Coronary artery (tissue), 2 donors: ENCODE measurements around the gene DPYD.

Source experiments
- DNase-seq: peaks from one replicate; pipeline ENCODE4 v3.0.0-alpha.2; 2017; ENCODE audit warnings: low spot score
- H3K27ac ChIP-seq, 2 donors: fragments of 200-600 bp; sonication (generic); one replicate each; pipeline ENCODE4 v1.5.1; 2016 to 2019
- H3K4me3 ChIP-seq: fragments of 200-600 bp; sonication (generic); 2 replicates; pipeline ENCODE4 v1.5.1; 2016; ENCODE audit warnings: mild to moderate bottlenecking, moderate library complexity
- TF ChIP-seq, protein P1 (sequence below): fragments of 200-600 bp; sonication (generic); IDR thresholded peaks from one replicate; pipeline ENCODE4 v1.5.1; 2019; ENCODE audit warnings: antibody characterized with exemption

The DPYD gene

DNA sequence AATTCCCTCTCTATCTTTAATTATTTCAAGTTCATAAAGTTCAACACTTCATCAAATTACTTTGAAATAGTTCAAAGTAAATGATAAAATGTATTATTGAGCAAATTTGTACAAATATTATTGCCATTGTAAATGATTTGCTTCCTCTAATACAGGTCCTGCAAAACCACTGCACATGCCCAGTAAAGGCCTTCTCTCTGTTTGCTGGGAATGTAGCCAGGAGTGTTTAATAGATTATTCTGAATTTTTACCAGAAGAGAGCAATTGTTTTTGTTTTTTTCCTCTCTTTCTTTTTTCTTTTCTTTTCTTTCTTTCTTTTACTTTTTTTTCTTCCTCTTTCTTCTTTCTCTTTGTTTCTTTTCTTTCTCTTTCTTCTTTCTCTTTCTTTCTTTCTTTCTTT, 713.0 kb downstream of the DPYD start:
- Histone ChIP-seq H3K27ac (no peak overlapping the region), H3K4me3 (no peak overlapping the region)
- no peak for DNase-seq
- TF ChIP-seq, protein P1, sequence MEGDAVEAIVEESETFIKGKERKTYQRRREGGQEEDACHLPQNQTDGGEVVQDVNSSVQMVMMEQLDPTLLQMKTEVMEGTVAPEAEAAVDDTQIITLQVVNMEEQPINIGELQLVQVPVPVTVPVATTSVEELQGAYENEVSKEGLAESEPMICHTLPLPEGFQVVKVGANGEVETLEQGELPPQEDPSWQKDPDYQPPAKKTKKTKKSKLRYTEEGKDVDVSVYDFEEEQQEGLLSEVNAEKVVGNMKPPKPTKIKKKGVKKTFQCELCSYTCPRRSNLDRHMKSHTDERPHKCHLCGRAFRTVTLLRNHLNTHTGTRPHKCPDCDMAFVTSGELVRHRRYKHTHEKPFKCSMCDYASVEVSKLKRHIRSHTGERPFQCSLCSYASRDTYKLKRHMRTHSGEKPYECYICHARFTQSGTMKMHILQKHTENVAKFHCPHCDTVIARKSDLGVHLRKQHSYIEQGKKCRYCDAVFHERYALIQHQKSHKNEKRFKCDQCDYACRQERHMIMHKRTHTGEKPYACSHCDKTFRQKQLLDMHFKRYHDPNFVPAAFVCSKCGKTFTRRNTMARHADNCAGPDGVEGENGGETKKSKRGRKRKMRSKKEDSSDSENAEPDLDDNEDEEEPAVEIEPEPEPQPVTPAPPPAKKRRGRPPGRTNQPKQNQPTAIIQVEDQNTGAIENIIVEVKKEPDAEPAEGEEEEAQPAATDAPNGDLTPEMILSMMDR: no peak

DNA sequence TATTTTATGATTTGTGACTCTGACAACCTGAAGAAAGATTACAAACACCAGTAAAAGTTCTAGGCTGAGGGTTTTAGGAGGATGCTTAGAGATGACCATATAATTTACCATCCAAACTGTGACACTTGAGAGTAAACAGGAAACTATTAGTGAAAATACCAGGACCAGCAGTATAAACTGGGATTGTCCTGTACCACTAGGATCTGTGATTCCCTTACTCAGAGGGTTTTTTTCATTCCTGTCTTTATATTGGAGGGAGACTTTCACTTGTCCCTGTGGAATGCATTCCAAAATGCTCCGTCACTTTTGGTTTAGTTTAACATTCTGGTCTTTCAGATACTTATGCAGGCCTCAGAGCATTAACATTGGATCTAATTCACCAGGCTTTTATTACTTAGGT, 716.4 kb downstream of the DPYD start:
- TF ChIP-seq, protein P1: no peak
- no peak for DNase-seq
- peak overlapping the region in 1 of 2 donors; percentile 26 for H3K27ac ChIP-seq

DNA sequence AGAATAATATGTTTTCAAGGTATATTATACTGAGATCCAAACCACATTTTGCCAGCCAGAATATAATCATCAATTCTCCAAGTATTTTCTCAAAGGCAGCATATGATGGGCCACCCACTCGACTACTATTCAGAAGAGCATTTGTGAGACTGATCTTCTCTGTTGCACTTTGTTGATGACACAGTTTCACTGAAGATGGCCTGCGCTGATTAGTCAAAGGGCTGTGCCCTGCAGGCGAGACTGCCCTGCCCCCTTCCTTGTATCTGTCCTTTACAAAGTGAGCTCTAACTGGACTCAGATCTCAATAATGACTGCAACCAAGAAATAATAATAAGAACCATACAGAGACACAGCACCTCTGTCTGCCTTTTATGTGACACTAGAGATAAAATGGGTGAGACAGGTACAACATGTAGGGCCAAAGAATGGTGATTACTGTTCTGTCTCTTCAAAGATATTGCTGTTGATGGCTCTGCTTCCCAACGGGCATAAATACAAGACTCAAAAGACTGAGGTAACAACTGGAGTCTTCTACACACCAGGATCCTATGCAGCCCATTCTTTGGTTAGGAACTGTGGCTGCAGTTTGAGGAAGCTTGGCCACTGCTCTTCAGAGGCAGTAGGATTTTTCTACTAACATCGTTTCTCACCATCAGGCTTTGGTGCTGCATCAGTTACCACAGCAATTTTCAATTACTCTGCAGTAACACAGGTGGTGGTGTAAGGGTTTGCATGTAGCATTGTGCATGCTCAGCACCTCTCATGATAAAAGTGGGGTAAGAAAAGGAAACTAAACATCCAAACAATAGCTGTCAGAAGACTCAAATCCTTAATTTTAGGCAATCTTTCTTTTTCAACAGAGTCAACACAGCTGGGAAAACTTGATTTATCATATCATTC, 718.1 kb downstream of the DPYD start:
- H3K27ac ChIP-seq: no peak overlapping the region
- no peak overlapping the region for H3K4me3 ChIP-seq
- DNase-seq: no peak
- TF ChIP-seq, protein P1: no peak

More for the DNA sequence above, 716.4 kb downstream of the DPYD start:
- H3K4me3 ChIP-seq: no peak overlapping the region

DNA sequence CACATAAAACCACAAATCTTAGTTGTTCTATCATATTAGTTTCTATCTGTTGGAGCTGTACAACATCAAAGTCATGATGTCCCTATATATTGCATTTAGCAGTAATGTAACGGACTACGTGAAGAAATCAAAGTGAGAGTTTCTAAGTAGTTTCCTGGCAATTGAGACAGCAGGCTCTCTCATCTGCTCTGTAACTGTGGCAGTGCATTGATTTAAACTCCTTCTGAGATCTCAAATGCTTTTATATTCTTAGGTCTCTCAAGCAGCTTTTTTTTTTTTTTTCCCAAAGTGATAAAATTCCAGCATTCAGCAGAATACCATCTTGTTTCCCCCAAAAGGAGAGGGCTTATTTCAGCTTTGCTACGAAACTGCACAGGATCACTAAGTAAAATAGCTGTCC, 719.2 kb downstream of the DPYD start:
- no peak for DNase-seq
- TF ChIP-seq, protein P1: no peak
- Histone ChIP-seq H3K27ac (no peak overlapping the region), H3K4me3 (no peak overlapping the region)

DNA sequence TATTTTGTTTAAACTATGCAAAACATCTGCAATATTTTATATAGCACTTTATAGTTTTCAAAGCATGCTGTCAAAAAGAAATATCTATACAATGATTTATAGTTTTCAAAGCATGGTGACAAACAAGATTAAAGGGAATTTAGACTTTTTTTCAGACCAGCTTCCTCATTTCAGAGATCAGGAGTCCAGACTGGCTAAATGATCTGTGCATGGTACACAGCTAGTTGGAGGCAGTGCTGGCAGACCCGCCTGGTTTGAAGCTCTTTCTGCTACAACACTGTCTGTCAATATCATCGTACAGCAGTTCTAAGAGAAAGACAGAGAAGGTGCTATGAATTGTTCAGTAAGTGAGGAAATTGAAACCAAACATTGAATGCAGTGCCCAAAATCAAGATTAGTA, 720.2 kb downstream of the DPYD start:
- DNase-seq: no peak
- Histone ChIP-seq H3K27ac (no peak overlapping the region), H3K4me3 (no peak overlapping the region)
- TF ChIP-seq, protein P1: no peak

DNA sequence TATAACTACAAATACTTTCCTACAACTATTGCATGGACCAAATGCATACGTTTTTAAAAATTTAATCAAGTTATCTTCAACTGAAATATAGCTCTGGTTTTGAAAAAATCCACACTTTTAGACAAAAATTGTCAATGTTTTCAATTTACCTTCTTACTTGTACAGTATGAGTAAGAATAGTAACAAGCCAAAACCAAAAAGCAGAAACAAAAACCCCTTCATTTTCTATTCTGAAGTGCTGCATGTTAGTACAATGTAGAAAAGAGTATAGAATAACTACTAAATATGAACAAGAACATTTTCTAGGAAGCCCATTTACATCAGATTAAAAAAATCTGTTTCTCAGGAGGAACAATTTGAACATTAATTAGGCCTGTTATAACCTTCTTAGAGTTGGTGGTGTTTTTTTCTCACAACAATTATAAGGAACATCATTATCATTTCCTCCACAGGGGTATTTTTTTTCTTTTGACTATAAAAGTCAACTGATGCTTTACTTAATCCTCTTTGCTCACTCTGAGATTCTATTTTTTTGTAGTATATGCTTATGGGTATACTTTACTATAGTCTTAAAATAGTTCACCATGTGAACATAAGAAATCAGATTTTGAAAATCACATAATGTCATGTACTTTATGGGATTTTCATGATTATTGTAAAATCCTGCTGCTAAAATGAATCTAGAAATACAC, 723.9 kb downstream of the DPYD start:
- Histone ChIP-seq H3K4me3 (no peak overlapping the region), H3K27ac (no peak overlapping the region)
- no peak for DNase-seq
- TF ChIP-seq, protein P1: no peak
